ENCODE results near the gene WFIKKN1.

WFIKKN1 gene

GRCh38 chr16:674214-674881, 43.6 kb downstream of the WFIKKN1 start:
- DNase-seq (ENCODE audit: low spot score) = no peak

GRCh38 chr16:674968-675883, 44.4 kb downstream of the WFIKKN1 start, which contains the start of gene RHBDL1:
Gene RHBDL1, plus strand, starts transcription at chr16:675671. Its CDS starts 120 bp downstream, at chr16:675791.
- peak; percentile 63 for DNase-seq (ENCODE audit: low spot score)

- DNase-seq (ENCODE audit: low spot score) = no peak
Observed at GRCh38 chr16:675884-676564, 45.2 kb downstream of the WFIKKN1 start.

GRCh38 chr16:676565-676902, 45.7 kb downstream of the WFIKKN1 start:
- DNase-seq (ENCODE audit: low spot score) = no peak

- DNase-seq (ENCODE audit: low spot score) = no peak
Observed at GRCh38 chr16:676913-677312, 46.1 kb downstream of the WFIKKN1 start.

GRCh38 chr16:677316-678190, 46.8 kb downstream of the WFIKKN1 start:
- no peak for DNase-seq (ENCODE audit: low spot score)

GRCh38 chr16:678209-678857, 47.5 kb downstream of the WFIKKN1 start:
- DNase-seq (ENCODE audit: low spot score) = no peak

GRCh38 chr16:678858-679813, 48.4 kb downstream of the WFIKKN1 start:
- peak; percentile 85 for DNase-seq (ENCODE audit: low spot score)

GRCh38 chr16:679814-680624, 49.2 kb downstream of the WFIKKN1 start, which contains the start of gene STUB1:
Gene STUB1, plus strand, starts transcription at chr16:680410. Its CDS starts 116 bp downstream, at chr16:680526.
- DNase-seq (ENCODE audit: low spot score) = peak; percentile 98

GRCh38 chr16:680625-680945, 49.8 kb downstream of the WFIKKN1 start:
- no peak for DNase-seq (ENCODE audit: low spot score)

GRCh38 chr16:680967-681745, 50.4 kb downstream of the WFIKKN1 start:
- DNase-seq (ENCODE audit: low spot score) = peak; percentile 68

- no peak for DNase-seq (ENCODE audit: low spot score)
Observed at GRCh38 chr16:681746-682427, 51.1 kb downstream of the WFIKKN1 start.

- DNase-seq (ENCODE audit: low spot score) = no peak
Observed at GRCh38 chr16:682493-683395, 52.0 kb downstream of the WFIKKN1 start.

GRCh38 chr16:683396-684070, 52.7 kb downstream of the WFIKKN1 start:
- DNase-seq (ENCODE audit: low spot score) = no peak

Data from ecto neural progenitor cell (in vitro differentiated cells).